ENCODE data around the gene GPC6.

DNA sequence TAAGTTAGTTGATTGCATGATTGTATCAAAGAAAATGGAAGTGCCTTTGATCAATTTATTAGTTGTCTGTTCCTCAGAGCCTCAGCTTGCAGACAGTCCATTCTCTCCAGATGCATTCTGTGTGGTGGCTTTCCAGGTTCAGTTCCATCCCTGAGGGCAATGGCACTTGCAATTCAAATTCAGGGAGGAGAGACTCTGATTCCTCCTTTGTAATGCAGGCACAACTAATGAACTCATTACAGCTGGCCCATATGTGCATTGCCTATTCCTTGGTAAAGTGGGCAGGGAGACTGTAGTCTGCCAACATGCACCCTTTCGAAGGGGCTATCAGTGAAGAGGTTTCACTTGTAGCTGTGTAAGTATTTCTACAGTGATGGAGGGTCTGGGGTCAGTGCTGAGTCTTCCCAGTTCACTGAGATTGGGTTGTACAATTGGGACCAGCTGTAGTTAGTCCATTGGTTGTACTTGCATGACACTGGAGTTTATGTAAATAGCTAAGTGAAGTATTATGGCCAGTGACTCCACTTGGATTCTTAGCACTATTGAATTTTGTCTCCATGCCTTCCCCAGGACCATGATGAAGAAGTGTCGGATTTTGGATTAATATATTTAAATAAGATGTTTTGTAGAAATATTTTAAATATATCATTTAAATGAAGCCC is 401.7 kb downstream of the GPC6 start:
- TF ChIP-seq, protein P1, sequence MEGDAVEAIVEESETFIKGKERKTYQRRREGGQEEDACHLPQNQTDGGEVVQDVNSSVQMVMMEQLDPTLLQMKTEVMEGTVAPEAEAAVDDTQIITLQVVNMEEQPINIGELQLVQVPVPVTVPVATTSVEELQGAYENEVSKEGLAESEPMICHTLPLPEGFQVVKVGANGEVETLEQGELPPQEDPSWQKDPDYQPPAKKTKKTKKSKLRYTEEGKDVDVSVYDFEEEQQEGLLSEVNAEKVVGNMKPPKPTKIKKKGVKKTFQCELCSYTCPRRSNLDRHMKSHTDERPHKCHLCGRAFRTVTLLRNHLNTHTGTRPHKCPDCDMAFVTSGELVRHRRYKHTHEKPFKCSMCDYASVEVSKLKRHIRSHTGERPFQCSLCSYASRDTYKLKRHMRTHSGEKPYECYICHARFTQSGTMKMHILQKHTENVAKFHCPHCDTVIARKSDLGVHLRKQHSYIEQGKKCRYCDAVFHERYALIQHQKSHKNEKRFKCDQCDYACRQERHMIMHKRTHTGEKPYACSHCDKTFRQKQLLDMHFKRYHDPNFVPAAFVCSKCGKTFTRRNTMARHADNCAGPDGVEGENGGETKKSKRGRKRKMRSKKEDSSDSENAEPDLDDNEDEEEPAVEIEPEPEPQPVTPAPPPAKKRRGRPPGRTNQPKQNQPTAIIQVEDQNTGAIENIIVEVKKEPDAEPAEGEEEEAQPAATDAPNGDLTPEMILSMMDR (IDR thresholded peaks at IDR 0.05 in 8 of 11, conservative IDR thresholded peaks at IDR 0.05 in 3 of 11), result no peak
- TF ChIP-seq POLR2A (IDR thresholded peaks at IDR 0.05) (no peak), POLR2AphosphoS5 (IDR thresholded peaks at IDR 0.05) (no peak)
